ENCODE results near the gene PRR16.
"Not testable (repeated sequence)": the region's sequence is repeated elsewhere in the genome, so short reads cannot be mapped to it uniquely, and the experiment has no call there.

The PRR16 gene

GRCh38 chr5:120450910-120451309, 13.2 kb upstream of the PRR16 start:
- no peak for TF ChIP-seq CTCF (IDR thresholded peaks at IDR 0.05)
- no peak for TF ChIP-seq ZFX (IDR thresholded peaks at IDR 0.05; ENCODE audit: borderline replicate concordance)
- no peak overlapping the region for H3K27ac ChIP-seq

- TF ChIP-seq CTCF (IDR thresholded peaks at IDR 0.05) (no peak), ZFX (IDR thresholded peaks at IDR 0.05; ENCODE audit: borderline replicate concordance) (no peak)
- H3K27ac ChIP-seq: no peak overlapping the region
Observed at GRCh38 chr5:120451445-120451844, 12.7 kb upstream of the PRR16 start.

GRCh38 chr5:120452471-120452870, 11.6 kb upstream of the PRR16 start:
- H3K27ac ChIP-seq: no peak overlapping the region
- TF ChIP-seq ZFX (IDR thresholded peaks at IDR 0.05; ENCODE audit: borderline replicate concordance) (no peak), CTCF (IDR thresholded peaks at IDR 0.05) (no peak)

- no peak for TF ChIP-seq ZFX (IDR thresholded peaks at IDR 0.05; ENCODE audit: borderline replicate concordance)
- no peak for TF ChIP-seq CTCF (IDR thresholded peaks at IDR 0.05)
- no peak overlapping the region for H3K27ac ChIP-seq
Observed at GRCh38 chr5:120454094-120454798, 9.9 kb upstream of the PRR16 start.

- TF ChIP-seq ZFX (IDR thresholded peaks at IDR 0.05; ENCODE audit: borderline replicate concordance) (no peak), CTCF (IDR thresholded peaks at IDR 0.05) (no peak)
- H3K27ac ChIP-seq: no peak overlapping the region
Observed at GRCh38 chr5:120456006-120456405, 8.1 kb upstream of the PRR16 start.

- TF ChIP-seq CTCF (IDR thresholded peaks at IDR 0.05): peak; percentile 88
- TF ChIP-seq ZFX (IDR thresholded peaks at IDR 0.05; ENCODE audit: borderline replicate concordance): no peak
- H3K27ac ChIP-seq: 0 out of 2 replicates have a peak overlapping the region, but pooled peaks have one; percentile 18
Observed at GRCh38 chr5:120457839-120458507, 6.1 kb upstream of the PRR16 start.

- H3K27ac ChIP-seq: not testable (repeated sequence)
- peak; percentile 46 for TF ChIP-seq CTCF (IDR thresholded peaks at IDR 0.05)
Observed at GRCh38 chr5:120458508-120458847, 5.6 kb upstream of the PRR16 start.

Measured in 22Rv1 (cell line).